ENCODE measurements around the gene LAMA3.

- TF ChIP-seq CTCF (conservative IDR thresholded peaks at IDR 0.05 in 1 of 2, IDR thresholded peaks at IDR 0.05 in 1 of 2; ENCODE audit: low read depth in 1 of 2, low read length in 2 of 2), result no peak
- no peak for TF ChIP-seq EZH2 (IDR thresholded peaks at IDR 0.05; ENCODE audit: low read length, missing control alignments)
Observed at GRCh38 chr18:23683155-23683554, 6.1 kb upstream of the LAMA3 start.
